GM23338 (cell line): ENCODE results near the gene FAM168B. TPM values are rescaled to one million over a fixed set of nuclear protein-coding genes. Genes with fewer than 3 reads are reported as not detected.

Experiments
- ATAC-seq: fragments of 200-7000 bp; cut with Tn5 transposase; 3 replicates; pipeline ENCODE4 v1.9.1; 2020
- DNase-seq: peaks from one replicate; pipeline ENCODE4 v3.0.0-alpha.2; 2015; ENCODE audit warnings: low spot score
- H2AFZ ChIP-seq: fragments of 200-600 bp; sonication (generic); 2 replicates; pipeline ENCODE4 v1.8.0; 2016; ENCODE audit warnings: antibody characterized with exemption, mild to moderate bottlenecking, moderate library complexity
- H3F3A ChIP-seq: fragments of 200-600 bp; sonication (generic); replicated peaks from 2 replicates; pipeline ENCODE4 v1.8.0; 2017; ENCODE audit warnings: antibody characterized with exemption, mixed run types, low read depth
- H3K27ac ChIP-seq: fragments of 200-600 bp; sonication (generic); 2 replicates; pipeline ENCODE4 v1.6.1; 2016; ENCODE audit warnings: low read depth
- H3K27me3 ChIP-seq: fragments of 200-600 bp; sonication (generic); 2 replicates; pipeline ENCODE4 v1.8.0; 2016; ENCODE audit warnings: mild to moderate bottlenecking, mixed run types, moderate library complexity; ENCODE audit not compliant: insufficient read depth
- H3K36me3 ChIP-seq: fragments of 200-600 bp; sonication (generic); 2 replicates; pipeline ENCODE4 v1.8.0; 2016; ENCODE audit warnings: mild to moderate bottlenecking; ENCODE audit not compliant: insufficient read depth
- H3K4me1 ChIP-seq: fragments of 200-600 bp; sonication (generic); 2 replicates; pipeline ENCODE4 v1.8.0; 2016; ENCODE audit warnings: mild to moderate bottlenecking, moderate library complexity; ENCODE audit not compliant: insufficient read depth
- H3K4me2 ChIP-seq: fragments of 200-600 bp; sonication (generic); 2 replicates; pipeline ENCODE4 v1.7.1; 2017; ENCODE audit warnings: mixed run types
- H3K4me3 ChIP-seq: fragments of 200-600 bp; sonication (generic); 2 replicates; pipeline ENCODE4 v1.6.1; 2016; ENCODE audit warnings: mixed run types
- H3K79me2 ChIP-seq: fragments of 200-600 bp; sonication (generic); replicated peaks from 2 replicates; pipeline ENCODE4 v1.8.0; 2017; ENCODE audit warnings: mild to moderate bottlenecking; ENCODE audit not compliant: insufficient read depth
- H3K9me2 ChIP-seq: fragments of 200-600 bp; sonication (generic); 2 replicates; pipeline ENCODE4 v1.8.0; 2017; ENCODE audit not compliant: insufficient read depth
- H4K20me1 ChIP-seq: fragments of 200-600 bp; sonication (generic); replicated peaks from 2 replicates; pipeline ENCODE4 v1.8.0; 2017; ENCODE audit warnings: mild to moderate bottlenecking; ENCODE audit not compliant: insufficient read depth
- H3K27ac Mint-ChIP-seq: 2 replicates; pipeline ENCODE4 v1.8.0; 2020; ENCODE audit warnings: inconsistent platforms, mild to moderate bottlenecking, moderate library complexity, mixed read lengths
- H3K27me3 Mint-ChIP-seq: 3 replicates; pipeline ENCODE4 v1.8.0; 2022; ENCODE audit warnings: low read depth, mild to moderate bottlenecking, moderate library complexity, mixed read lengths, inconsistent platforms; ENCODE audit not compliant: insufficient read depth, poor library complexity
- H3K36me3 Mint-ChIP-seq: 3 replicates; pipeline ENCODE4 v1.8.0; 2021; ENCODE audit warnings: low read depth, mild to moderate bottlenecking, inconsistent platforms, moderate library complexity, mixed read lengths
- H3K4me1 Mint-ChIP-seq: 3 replicates; pipeline ENCODE4 v1.8.0; 2020; ENCODE audit warnings: mild to moderate bottlenecking, inconsistent platforms, mixed read lengths
- H3K4me3 Mint-ChIP-seq: 3 replicates; pipeline ENCODE4 v1.8.0; 2021; ENCODE audit warnings: moderate library complexity, mild to moderate bottlenecking, inconsistent platforms, mixed read lengths
- H3K9me3 Mint-ChIP-seq: 3 replicates; pipeline ENCODE4 v1.8.0; 2020; ENCODE audit warnings: moderate library complexity, mild to moderate bottlenecking, inconsistent platforms, mixed read lengths
- ETS1 ChIP-seq: IDR thresholded peaks from 2 replicates; pipeline ENCODE4 v1.6.1; 2016; ENCODE audit warnings: antibody characterized with exemption
- EZH2phosphoT487 ChIP-seq: fragments of 200-600 bp; sonication (generic); IDR thresholded peaks from one replicate; pipeline ENCODE4 v1.8.1; 2018; ENCODE audit warnings: antibody characterized with exemption; ENCODE audit not compliant: unreplicated experiment
- JUNB ChIP-seq: IDR thresholded peaks from one replicate; pipeline ENCODE4 v1.6.1; 2016; ENCODE audit warnings: antibody characterized with exemption; ENCODE audit not compliant: unreplicated experiment
- POLR2AphosphoS5 ChIP-seq: IDR thresholded peaks from 2 replicates; pipeline ENCODE4 v1.6.1; 2016; ENCODE audit warnings: antibody characterized with exemption, low read depth
- STAT1 ChIP-seq: IDR thresholded peaks from one replicate; pipeline ENCODE4 v1.6.1; 2016; ENCODE audit warnings: antibody characterized with exemption; ENCODE audit not compliant: unreplicated experiment
- ZNF331 ChIP-seq: fragments of 250-450 bp; sonication (Bioruptor Pico); IDR thresholded peaks from 2 replicates; pipeline ENCODE4 v1.5.0; 2020; ENCODE audit warnings: low read depth, mild to moderate bottlenecking, moderate library complexity
- polyA plus RNA-seq: library from polyadenylated mRNA; unstranded; fragments of >200 nt; fragmentation: Nextera tagmentation; extraction: Ambion mirVana; gene quantifications from 2 replicates; pipeline ENCODE4 v1.2.1, GENCODE V29; 2016
- total RNA-seq: library from RNA; depleted of rRNA; stranded (reverse); fragments of >200 nt; shearing (Covaris generic); gene quantifications from 2 replicates; pipeline ENCODE4 v1.2.3, GENCODE V29; 2014
- TF ChIP-seq, protein P1 (sequence below): fragments of 250-450 bp; sonication (Bioruptor Pico); IDR thresholded peaks from 2 replicates; pipeline ENCODE4 v1.5.0; 2020; ENCODE audit warnings: mild to moderate bottlenecking, moderate library complexity

The FAM168B gene
- total and polyA plus RNA-seq, 2 experiments from 2014 or later = 18.8 to 76.8 TPM

DNA sequence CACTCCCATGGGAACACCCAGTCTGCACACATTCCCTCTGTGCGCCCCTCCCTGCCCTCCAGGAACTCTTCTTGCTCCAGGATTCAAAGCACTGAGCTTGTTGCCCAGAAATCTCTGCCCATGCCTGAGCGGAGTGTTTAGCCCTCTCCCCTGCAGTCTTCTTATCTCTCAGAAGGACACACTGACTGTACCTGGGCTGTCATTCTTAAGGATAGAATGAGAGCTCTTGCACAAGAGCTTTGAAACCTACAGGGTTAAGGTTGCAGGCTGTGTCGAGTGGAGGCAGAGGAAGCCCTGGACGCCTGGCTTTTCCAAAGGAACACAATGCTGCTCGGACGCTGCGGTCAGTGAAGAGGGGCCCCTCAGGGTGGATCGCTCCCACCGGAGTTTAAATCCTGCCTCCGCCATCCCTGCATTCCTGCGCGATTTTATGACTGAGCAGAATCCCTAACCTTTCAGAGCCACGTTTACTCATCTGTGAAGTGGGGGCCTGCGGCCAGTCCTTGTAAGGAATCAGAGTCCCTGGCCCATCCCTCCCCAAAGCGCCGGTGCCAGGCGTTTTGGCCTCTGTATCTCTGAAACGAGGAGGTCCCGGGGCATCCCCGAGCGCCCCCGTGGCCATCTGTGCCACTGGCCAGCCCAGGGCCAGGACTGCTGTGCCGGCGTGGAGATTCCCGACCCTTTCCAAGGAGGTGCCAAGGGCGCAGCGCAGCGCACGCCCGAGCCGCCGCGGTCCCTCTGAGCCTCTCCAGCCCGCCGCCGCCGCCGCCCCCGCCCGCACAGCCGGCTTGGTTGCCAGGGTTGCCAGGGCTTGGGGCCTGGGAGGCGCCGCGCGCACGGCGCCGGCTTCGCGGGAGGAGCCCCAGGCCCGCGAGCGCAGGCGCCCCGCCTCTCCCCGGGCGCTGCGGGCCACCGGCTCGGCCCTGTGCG lies 58.9 kb downstream of the FAM168B start (continued):
- TF ChIP-seq, protein P1, sequence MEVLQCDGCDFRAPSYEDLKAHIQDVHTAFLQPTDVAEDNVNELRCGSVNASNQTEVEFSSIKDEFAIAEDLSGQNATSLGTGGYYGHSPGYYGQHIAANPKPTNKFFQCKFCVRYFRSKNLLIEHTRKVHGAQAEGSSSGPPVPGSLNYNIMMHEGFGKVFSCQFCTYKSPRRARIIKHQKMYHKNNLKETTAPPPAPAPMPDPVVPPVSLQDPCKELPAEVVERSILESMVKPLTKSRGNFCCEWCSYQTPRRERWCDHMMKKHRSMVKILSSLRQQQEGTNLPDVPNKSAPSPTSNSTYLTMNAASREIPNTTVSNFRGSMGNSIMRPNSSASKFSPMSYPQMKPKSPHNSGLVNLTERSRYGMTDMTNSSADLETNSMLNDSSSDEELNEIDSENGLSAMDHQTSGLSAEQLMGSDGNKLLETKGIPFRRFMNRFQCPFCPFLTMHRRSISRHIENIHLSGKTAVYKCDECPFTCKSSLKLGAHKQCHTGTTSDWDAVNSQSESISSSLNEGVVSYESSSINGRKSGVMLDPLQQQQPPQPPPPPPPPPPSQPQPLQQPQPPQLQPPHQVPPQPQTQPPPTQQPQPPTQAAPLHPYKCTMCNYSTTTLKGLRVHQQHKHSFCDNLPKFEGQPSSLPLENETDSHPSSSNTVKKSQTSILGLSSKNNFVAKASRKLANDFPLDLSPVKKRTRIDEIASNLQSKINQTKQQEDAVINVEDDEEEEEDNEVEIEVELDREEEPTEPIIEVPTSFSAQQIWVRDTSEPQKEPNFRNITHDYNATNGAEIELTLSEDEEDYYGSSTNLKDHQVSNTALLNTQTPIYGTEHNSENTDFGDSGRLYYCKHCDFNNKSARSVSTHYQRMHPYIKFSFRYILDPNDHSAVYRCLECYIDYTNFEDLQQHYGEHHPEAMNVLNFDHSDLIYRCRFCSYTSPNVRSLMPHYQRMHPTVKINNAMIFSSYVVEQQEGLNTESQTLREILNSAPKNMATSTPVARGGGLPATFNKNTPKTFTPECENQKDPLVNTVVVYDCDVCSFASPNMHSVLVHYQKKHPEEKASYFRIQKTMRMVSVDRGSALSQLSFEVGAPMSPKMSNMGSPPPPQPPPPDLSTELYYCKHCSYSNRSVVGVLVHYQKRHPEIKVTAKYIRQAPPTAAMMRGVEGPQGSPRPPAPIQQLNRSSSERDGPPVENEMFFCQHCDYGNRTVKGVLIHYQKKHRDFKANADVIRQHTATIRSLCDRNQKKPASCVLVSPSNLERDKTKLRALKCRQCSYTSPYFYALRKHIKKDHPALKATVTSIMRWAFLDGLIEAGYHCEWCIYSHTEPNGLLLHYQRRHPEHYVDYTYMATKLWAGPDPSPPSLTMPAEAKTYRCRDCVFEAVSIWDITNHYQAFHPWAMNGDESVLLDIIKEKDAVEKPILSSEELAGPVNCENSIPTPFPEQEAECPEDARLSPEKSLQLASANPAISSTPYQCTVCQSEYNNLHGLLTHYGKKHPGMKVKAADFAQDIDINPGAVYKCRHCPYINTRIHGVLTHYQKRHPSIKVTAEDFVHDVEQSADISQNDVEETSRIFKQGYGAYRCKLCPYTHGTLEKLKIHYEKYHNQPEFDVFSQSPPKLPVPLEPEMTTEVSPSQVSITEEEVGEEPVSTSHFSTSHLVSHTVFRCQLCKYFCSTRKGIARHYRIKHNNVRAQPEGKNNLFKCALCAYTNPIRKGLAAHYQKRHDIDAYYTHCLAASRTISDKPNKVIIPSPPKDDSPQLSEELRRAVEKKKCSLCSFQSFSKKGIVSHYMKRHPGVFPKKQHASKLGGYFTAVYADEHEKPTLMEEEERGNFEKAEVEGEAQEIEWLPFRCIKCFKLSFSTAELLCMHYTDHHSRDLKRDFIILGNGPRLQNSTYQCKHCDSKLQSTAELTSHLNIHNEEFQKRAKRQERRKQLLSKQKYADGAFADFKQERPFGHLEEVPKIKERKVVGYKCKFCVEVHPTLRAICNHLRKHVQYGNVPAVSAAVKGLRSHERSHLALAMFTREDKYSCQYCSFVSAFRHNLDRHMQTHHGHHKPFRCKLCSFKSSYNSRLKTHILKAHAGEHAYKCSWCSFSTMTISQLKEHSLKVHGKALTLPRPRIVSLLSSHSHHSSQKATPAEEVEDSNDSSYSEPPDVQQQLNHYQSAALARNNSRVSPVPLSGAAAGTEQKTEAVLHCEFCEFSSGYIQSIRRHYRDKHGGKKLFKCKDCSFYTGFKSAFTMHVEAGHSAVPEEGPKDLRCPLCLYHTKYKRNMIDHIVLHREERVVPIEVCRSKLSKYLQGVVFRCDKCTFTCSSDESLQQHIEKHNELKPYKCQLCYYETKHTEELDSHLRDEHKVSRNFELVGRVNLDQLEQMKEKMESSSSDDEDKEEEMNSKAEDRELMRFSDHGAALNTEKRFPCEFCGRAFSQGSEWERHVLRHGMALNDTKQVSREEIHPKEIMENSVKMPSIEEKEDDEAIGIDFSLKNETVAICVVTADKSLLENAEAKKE (CRISPR knock-in tag) = no peak
- no peak for TF ChIP-seq JUNB

GRCh38 chr2:131033786-131034121 lies 59.5 kb downstream of the FAM168B start:
- Histone ChIP-seq H3K27ac (no peak overlapping the region), H3K9me2 (no peaks in the 10 kb centered on the region), H4K20me1 (no peaks in the 10 kb centered on the region), H3K4me1 (peaks cover 6% of the 10 kb centered on the region; the same call in 1 of the 2 replicates), H3K36me3 (no peaks in the 10 kb centered on the region), H3K27me3 (peaks cover 29% of the 10 kb centered on the region), H3K4me3 (peak overlapping the region; percentile 78), H2AFZ (no peak overlapping the region), H3K4me2 (peak overlapping the region; percentile 96; the same call in 1 of the 2 replicates), H3F3A (no peaks in the 10 kb centered on the region), H3K79me2 (no peaks in the 10 kb centered on the region)
- Mint-ChIP-seq H3K4me1 (peaks cover 3% of the 10 kb centered on the region; the same call in 1 of the 3 replicates), H3K4me3 (peak overlapping the region; percentile 66), H3K9me3 (no peaks in the 10 kb centered on the region), H3K36me3 (no peaks in the 10 kb centered on the region), H3K27ac (no peak overlapping the region), H3K27me3 (peaks cover 39% of the 10 kb centered on the region)
- DNase-seq = no peak
- no peak for ATAC-seq
- TF ChIP-seq EZH2phosphoT487 = no peak
- no peak for TF ChIP-seq POLR2AphosphoS5
- TF ChIP-seq, protein P1 (CRISPR knock-in tag) = no peak
- no peak for TF ChIP-seq ZNF331 (CRISPR knock-in tag)
- TF ChIP-seq STAT1 = no peak
- TF ChIP-seq ETS1 = no peak
